ENCODE results near the gene CCDC80. TPM values are rescaled to one million over a fixed set of nuclear protein-coding genes. Genes with fewer than 3 reads are reported as not detected.

Gene CCDC80
- total RNA-seq, 6 experiments from 2014 or later = 326 to 388 (median 358) TPM

DNA sequence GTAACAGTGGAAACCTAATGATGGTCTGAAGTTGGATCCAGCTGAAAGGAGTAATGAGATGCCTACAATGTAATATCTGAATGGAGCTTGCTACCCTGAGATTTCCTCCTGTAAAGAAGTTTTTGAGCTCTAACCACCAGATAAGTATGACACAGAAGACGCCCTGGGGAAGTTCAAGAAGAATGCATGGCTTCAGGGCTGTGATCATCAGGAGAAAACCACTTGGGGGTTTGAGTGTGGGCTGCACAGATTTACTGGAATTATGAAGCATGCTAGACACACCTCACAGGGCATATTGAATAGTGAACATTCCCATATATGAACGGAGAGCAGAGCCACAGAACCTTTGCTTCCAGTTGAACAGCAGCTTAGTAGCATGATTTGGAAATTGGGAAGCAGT is 10.6 kb upstream of the CCDC80 start:
- peaks cover 9% of the 10 kb centered on the region for H3K36me3 Mint-ChIP-seq (ENCODE audit: low read depth)
- peak overlapping the region; percentile 96 for H3K27ac Mint-ChIP-seq
- peaks cover 95% of the 10 kb centered on the region for H3K4me1 Mint-ChIP-seq (ENCODE audit: low read depth)
- peak; percentile 56 for DNase-seq
- no peaks in the 10 kb centered on the region for H3K27me3 Mint-ChIP-seq (ENCODE audit: insufficient read depth)
- no peaks in the 10 kb centered on the region for H3K9me3 Mint-ChIP-seq
- no peak for TF ChIP-seq CTCF (IDR thresholded peaks at IDR 0.05)
- peak overlapping the region; percentile 37 for H3K4me3 Mint-ChIP-seq

GRCh38 chr3:112651071-112651470 is 10.1 kb upstream of the CCDC80 start:
- Mint-ChIP-seq H3K27me3 (ENCODE audit: insufficient read depth) (no peaks in the 10 kb centered on the region), H3K4me3 (peak overlapping the region; percentile 37; the same call in 1 of the 2 replicates), H3K36me3 (ENCODE audit: low read depth) (peaks cover 9% of the 10 kb centered on the region), H3K27ac (peak overlapping the region; percentile 96), H3K4me1 (ENCODE audit: low read depth) (peaks cover 96% of the 10 kb centered on the region), H3K9me3 (no peaks in the 10 kb centered on the region)
- no peak for DNase-seq
- TF ChIP-seq CTCF (IDR thresholded peaks at IDR 0.05) = no peak

- no peak for TF ChIP-seq CTCF (IDR thresholded peaks at IDR 0.05)
- H3K27ac Mint-ChIP-seq = peak overlapping the region; percentile 96
- peak overlapping the region; percentile 3; the same call in 1 of the 2 replicates for H3K4me3 Mint-ChIP-seq
- no peaks in the 10 kb centered on the region for H3K9me3 Mint-ChIP-seq
- H3K27me3 Mint-ChIP-seq (ENCODE audit: insufficient read depth) = no peaks in the 10 kb centered on the region
- peaks cover 9% of the 10 kb centered on the region for H3K36me3 Mint-ChIP-seq (ENCODE audit: low read depth)
- peaks cover 94% of the 10 kb centered on the region for H3K4me1 Mint-ChIP-seq (ENCODE audit: low read depth)
- DNase-seq = no peak
These were observed 9.5 kb upstream of the CCDC80 start for GRCh38 chr3:112650482-112650881.

DNA sequence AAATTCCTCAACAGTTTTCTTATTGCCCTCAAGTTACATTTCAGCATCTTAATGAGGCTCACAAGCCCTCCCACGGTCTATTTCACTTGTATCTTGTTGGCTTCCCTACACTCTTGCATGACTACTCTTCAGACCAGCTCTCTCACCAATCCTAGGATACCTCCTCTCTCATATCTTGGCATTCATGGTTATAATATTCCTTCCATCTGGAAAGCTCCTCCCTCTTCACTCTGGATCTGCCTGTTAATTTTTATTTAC is 8.5 kb upstream of the CCDC80 start:
- DNase-seq = peak; percentile 91
- Mint-ChIP-seq H3K27ac (peak overlapping the region; percentile 71), H3K4me1 (ENCODE audit: low read depth) (peaks cover 83% of the 10 kb centered on the region), H3K27me3 (ENCODE audit: insufficient read depth) (no peaks in the 10 kb centered on the region), H3K4me3 (peak overlapping the region; percentile 9; the same call in 1 of the 2 replicates), H3K9me3 (no peaks in the 10 kb centered on the region), H3K36me3 (ENCODE audit: low read depth) (peaks cover 9% of the 10 kb centered on the region)
- no peak for TF ChIP-seq CTCF (IDR thresholded peaks at IDR 0.05)

DNA sequence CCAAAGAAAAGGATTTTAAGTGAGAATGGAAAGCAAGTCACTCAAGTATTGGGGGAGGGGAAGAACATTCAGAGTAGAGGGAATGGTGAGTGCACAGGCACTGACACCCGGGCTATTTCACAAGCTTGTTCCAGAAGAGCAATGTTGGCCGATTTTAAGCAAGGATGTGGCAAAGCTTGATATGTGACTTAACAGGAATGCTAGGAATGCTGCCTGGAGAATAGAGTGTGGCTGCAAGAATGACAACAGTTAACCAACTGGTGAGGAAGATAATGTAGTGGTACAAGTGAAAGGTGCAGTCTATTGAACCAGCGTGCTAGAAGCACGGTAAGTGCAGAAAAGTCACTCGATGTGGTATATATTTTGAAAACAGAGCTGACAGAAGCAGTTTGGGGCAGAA is 6.2 kb upstream of the CCDC80 start:
- Mint-ChIP-seq H3K9me3 (no peaks in the 10 kb centered on the region), H3K27me3 (ENCODE audit: insufficient read depth) (no peaks in the 10 kb centered on the region), H3K27ac (peak overlapping the region; percentile 60), H3K4me1 (ENCODE audit: low read depth) (peaks cover 63% of the 10 kb centered on the region), H3K36me3 (ENCODE audit: low read depth) (peaks cover 9% of the 10 kb centered on the region), H3K4me3 (peak overlapping the region; percentile 7; the same call in 1 of the 2 replicates)
- TF ChIP-seq CTCF (IDR thresholded peaks at IDR 0.05) = no peak
- peak; percentile 74 for DNase-seq

DNA sequence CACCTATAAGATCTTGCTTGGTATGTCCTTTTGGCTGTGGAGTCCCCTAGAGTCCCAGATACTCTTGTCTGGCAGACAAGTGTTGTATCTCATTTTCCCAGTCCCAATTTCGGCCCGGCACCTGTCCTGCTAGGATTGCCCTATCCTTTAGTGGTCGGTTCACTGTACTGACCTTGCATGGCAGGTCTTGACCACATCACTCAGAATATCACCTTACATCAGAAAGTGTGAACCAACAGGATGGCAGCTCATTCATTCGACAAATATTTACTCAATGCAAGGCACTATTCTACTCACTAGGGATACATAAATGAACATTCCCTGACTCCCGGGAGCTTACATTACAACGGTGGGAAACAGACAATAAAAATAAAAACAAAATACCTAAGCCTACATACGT is 5.7 kb upstream of the CCDC80 start:
- H3K27ac Mint-ChIP-seq = peak overlapping the region; percentile 60
- TF ChIP-seq CTCF (IDR thresholded peaks at IDR 0.05) = no peak
- no peaks in the 10 kb centered on the region for H3K27me3 Mint-ChIP-seq (ENCODE audit: insufficient read depth)
- no peaks in the 10 kb centered on the region for H3K9me3 Mint-ChIP-seq
- peaks cover 59% of the 10 kb centered on the region for H3K4me1 Mint-ChIP-seq (ENCODE audit: low read depth)
- no peak for DNase-seq
- peak overlapping the region; percentile 7; the same call in 1 of the 2 replicates for H3K4me3 Mint-ChIP-seq
- H3K36me3 Mint-ChIP-seq (ENCODE audit: low read depth) = peaks cover 9% of the 10 kb centered on the region

Measured in HFFc6 (cell line).